GM19324 (cell line): ENCODE results near the gene SAC3D1.
"Not testable (repeated sequence)": the region's sequence is repeated elsewhere in the genome, so short reads cannot be mapped to it uniquely, and the experiment has no call there.

ENCODE experiments used
- ATAC-seq: cut with Tn5 transposase; IDR thresholded peaks from one replicate; pipeline ENCODE4 v1.9.1; 2021; ENCODE audit warnings: mild to moderate bottlenecking, moderate library complexity; ENCODE audit not compliant: unreplicated experiment, low FRiP score

SAC3D1 gene

DNA sequence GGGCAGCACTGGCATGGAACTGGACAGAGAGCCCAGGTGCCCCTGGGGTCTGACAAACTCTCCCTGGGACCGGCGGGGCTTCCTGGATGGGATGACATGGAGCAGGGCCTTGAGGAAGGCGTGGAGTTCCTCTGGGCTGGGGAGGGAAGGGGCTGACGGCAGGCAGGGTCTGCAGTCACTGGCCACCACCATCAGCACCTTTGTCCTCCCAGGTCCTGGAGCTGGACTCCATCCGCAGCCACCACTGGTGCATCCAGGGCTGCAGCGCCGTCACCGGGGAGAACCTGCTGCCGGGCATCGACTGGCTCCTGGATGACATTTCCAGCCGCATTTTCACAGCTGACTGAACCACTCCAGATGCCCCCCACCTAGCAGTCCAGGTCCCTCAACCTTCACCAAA lies 19.5 kb upstream of the SAC3D1 start:
- no peak for ATAC-seq

DNA sequence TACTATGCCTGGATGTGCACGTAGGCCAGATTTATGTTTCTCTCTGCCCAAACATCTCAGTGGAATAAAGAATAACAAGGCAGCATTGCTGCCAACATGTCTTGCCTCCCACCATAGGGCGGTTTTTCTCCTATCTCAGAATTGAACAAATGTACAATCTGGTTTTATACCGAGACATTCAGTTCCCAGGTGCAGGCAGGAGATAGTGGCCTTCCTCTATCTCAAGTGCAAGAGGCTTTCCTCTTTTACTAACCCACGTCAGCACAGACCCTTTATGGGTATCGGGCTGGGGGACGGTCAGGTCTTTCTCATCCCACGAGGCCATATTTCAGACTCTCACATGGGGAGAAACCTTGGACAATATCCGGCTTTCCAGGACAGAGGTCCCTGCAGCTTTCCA lies 17.5 kb upstream of the SAC3D1 start:
- ATAC-seq, result not testable (repeated sequence)

DNA sequence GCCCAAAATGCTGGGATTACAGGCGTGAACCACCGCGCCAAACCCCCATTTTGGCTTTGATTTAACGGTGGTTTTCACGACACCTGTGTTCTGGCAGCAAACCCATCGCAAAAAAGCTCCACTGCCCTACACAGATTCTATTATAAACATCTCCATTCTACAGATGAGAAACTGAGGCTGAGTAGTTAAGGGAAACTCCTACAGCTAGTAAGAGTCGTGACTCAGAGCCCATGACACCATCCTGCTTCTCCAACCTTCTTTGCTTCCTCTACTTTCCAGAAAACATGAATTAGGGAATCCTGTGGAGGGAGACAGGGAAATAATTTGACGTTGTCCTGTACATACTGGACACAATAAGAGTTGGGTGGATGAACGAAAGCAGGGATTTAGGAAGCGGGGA lies 14.2 kb upstream of the SAC3D1 start:
- ATAC-seq, result no peak

DNA sequence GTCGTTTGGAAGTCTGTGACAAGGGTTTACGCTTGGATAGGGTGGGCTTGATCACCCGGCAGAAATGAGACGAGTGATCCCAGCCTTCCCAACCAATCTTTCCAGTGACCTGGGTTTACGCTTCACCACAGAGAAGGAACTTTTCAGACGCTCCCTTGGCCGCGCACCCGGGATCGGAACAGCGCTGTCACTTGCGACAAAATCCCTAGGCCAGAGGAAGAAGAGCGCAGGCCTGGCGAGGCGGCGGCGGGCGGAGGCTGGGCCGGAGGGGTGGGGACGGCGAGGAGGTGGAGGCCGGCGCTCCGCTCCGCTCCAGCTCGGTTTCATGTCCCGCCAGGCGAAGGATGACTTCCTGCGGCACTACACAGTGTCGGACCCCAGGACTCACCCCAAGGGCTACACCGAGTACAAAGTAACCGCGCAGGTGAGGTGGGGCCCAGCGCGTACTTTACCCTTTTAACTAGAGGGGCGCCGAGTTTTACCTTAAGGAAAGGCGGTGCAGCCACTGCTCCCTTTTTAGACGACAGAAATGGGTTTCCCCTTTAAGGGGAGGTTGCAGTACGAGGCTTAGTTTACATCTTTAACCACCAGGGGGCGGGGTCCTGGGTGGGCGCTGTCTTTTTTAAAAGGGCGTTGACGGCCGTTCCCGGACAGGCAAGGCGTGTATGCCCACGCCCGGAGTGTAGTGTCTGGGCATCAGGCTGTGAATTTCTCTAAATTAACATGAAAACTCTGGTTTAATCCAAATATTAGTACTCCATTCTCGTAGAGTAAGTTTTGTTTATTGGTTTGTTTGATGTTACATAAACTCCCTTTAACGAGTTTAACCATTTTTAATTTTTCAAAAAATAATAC lies 13.6 kb upstream of the SAC3D1 start, which contains the start of gene SNX15:
SNX15 (plus strand) TSS at position 227 of the 855 bp plus-strand sequence; CDS start at position 326, 99 bp downstream.
- ATAC-seq, result peak; percentile 92

DNA sequence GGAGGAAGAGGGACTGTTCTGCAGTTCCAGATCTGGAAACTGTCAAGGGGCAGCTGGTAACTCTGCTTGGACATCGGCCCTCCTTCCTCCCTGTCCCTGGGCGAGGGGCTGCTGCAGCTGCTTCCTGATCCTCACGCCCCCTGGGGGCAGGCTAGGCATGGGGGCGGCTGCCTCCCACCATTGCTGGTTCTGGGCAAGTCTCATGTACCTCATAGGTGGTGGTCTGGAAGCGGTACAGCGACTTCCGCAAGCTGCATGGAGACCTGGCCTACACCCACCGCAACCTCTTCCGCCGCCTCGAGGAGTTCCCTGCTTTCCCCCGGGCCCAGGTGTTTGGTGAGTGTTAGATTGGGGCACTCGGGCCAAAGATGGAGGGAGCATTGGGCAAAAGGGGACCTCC lies 8.8 kb upstream of the SAC3D1 start:
- ATAC-seq, result no peak

- ATAC-seq, result no peak
Measured at GRCh38 chr11:65034423-65034822, 6.6 kb upstream of the SAC3D1 start.

- no peak for ATAC-seq
Measured at GRCh38 chr11:65035579-65035978, 5.4 kb upstream of the SAC3D1 start.

GRCh38 chr11:65036931-65037330 lies 4.1 kb upstream of the SAC3D1 start:
- ATAC-seq, result no peak

DNA sequence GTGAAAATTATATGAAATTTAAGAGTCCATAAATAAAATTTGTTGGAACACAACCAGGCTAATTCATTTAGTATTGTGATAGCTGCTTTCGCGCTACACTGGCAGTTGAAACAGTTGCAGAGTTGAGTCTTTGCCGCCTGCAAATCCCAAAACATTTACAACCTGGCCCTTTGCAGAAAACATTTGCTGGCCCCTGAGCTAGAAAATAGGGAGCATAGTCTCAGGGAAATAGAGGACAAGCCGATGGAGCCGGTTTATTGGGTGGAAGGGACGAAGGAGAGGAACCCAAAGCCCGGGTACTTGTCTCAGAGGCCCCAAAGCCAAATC lies 527 bp upstream of the SAC3D1 start:
- no peak for ATAC-seq

- no peak for ATAC-seq
Measured at GRCh38 chr11:65042891-65043290, 1.9 kb downstream of the SAC3D1 start.

DNA sequence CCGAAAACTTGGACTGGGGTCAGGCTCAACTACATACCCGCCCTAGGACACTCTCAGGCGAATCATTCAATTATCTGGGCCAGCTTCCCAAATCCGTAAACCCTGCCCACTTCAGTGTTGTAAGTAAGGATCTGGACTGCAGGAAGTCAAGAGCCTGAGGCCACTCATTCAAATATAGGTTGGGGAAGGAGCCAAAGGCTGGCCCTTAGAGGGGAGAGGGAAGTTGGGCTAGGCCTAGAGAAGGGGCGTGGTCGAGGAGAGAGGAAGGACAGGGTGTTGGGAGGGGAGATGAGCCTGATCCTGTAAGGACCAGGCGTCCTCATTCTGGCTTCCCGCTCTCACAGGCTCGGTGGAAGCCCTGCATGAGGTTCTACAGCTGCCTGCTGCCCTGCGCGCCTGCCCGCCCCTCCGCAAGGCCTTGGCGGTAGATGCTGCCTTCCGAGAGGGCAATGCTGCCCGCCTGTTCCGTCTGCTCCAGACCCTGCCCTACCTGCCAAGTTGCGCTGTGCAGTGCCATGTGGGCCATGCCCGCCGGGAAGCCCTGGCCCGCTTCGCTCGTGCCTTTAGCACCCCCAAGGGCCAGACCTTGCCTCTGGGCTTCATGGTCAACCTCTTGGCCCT lies 3.0 kb downstream of the SAC3D1 start:
- ATAC-seq, result no peak

GRCh38 chr11:65045061-65045460 lies 4.1 kb downstream of the SAC3D1 start:
- no peak for ATAC-seq

DNA sequence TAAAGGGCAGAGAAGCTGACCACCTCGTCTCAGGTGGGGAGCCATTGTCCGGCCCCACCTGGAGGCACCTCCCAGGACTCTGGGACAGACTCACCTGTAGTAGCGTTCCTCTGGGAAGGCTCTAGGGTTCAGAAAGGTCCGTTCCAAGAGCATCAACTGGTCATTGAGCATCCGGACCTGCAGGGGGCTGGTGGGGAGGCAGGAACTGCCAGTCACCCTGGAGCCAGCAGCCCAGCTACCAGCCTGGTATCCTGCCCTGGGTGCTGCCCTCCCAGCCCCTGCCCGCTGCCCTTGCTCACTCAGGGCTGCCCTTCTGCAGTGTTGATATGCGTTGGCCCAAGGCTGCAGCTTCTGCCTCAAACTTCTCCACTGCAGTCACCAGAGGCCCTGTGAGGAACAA lies 4.7 kb downstream of the SAC3D1 start:
- ATAC-seq, result no peak

DNA sequence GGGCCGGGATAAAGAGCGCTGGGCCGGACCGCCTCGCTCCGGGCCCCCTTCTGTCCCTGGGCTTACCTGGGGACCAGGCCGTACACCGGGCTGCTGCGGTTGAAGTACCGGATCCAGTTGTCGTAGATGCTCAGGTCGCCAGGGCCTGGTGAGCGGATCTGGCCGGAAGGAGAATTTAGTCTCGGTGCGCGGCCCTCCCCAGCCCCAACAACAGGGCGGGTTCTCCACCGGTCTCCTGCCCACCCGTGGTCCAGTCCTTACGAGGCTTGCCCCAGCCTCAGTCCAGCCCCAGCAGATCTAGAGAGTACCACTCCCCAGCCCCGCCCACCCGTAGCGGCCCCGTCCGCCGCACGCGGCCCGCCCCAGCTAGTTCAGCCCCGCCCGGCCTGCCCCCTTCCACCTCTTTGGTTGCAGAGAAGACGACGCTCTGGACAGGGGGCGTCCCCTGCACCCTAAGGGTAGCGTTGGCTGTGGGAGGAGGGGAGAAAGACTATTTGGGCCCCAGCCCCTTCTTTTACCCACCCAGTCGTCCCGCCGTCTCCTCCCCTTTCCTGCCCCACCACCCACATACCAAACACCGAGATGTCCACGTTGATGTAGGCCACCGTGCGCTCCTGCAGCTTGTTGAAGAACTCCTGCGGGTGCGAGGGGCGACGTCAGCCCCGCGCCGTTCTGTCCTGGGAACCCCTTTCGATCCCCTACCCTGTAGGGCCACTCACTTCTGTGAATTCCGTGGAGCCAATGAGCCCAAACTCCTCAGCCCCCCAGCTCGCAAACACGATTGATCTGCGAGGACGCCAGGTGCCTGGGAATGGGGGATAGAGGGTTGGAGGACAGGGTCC lies 6.8 kb downstream of the SAC3D1 start:
- ATAC-seq, result no peak

- no peak for ATAC-seq
Measured at GRCh38 chr11:65051398-65051858, 10.4 kb downstream of the SAC3D1 start.

GRCh38 chr11:65053827-65054508 lies 13.0 kb downstream of the SAC3D1 start:
- ATAC-seq, result no peak

DNA sequence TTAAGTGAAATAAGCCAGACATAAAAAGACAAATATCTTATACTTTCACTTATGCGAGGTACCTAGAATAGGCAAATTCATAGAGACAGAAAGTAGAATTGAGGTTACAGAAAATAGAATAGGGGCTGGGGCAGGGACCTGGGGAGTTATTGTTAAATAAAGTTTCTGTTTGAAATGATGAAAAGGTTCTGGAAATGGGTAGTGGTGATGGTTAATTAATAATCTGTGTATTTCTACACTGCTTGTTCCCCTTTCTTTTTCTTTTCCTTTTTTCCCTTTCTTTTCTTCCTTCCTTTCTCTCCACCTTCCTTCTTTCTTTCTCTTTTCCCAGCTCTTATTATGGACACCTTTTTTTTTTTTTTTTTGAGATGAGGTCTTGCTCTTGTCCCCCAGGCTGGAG lies 14.5 kb downstream of the SAC3D1 start:
- no peak for ATAC-seq

DNA sequence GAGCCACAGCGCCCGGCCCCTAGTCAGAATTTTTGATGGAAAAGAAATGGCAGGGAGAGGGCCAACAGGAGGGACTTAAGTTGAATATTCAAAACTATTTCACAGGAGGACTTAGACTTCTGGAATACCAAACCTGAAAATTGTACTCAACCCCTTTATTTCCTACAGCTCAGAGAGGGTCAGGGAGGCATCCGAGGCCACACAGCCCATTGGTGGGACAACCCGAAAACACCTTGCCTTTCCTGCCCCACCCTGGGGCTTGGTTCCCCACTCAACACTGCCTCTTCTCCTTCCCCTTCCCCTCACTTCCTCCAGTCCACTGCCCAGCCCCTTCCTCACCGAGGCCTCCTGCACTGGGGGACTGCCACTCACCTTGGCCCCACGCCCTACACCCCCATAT lies 16.0 kb downstream of the SAC3D1 start:
- no peak for ATAC-seq

DNA sequence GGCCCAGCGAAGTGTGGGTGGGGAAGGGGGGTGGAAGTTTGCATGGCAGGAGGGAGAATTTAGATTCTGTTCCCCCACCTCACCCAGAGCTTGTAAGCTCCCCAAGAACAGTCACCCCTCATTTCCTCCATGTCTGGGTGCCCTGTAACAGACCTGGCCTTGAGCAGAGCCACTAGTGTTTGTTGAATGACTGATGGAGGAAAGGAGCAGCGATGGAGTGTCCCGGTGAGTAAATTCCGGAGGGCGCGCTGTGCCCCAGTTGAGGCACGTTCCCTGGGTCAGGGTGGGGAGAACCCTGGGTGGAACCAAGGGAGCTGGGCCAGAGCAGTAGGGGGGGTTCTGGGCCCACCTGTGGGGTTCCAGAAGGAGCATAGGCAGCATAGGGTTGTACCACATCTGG lies 16.5 kb downstream of the SAC3D1 start:
- ATAC-seq, result no peak

DNA sequence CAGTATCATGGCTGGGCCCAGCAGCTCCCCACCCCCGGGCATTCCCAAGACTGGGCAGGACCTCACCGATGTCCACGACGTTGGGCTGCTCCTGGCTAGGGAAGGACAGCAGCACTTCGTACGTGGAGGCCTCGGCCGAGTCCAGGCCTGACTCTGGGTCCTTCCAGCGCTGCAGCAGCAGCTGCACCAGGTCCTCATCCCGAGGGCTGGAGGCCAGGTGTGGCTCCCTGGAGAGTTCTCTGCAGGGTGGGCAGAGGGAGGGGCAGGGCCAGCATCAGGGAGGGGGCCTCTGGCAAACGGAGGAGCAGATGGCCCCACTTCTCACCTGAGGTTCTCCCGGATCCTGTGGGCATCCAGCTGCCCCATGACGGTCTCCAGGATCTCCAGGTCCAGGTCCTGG lies 17.0 kb downstream of the SAC3D1 start:
- ATAC-seq, result no peak
